GM12878 (cell line): ENCODE data around the gene ZACN.

ENCODE experiments used
- CTCF ChIP-seq, 3 experiments: IDR thresholded peaks in 2 of 3; conservative IDR thresholded peaks in 1 of 3; 2 replicates each; pipeline ENCODE4 v1.5.1; 2011; ENCODE audit warnings: low read depth in 3 of 3, low read length in 3 of 3, mild to moderate bottlenecking in 3 of 3, control low read depth in 2 of 3, moderate library complexity in 2 of 3, inconsistent platforms in 1 of 3, mixed read lengths in 1 of 3; ENCODE audit not compliant: control insufficient read depth in 2 of 3, insufficient read depth in 1 of 3; ENCODE audit errors: extremely low read depth in 1 of 3
- KDM1A ChIP-seq: fragments of 200-600 bp; sonication (generic); IDR thresholded peaks from 2 replicates; pipeline ENCODE4 v1.6.1; 2016; ENCODE audit warnings: borderline replicate concordance
- RELA ChIP-seq: fragments of 450-650 bp; IDR thresholded peaks from 2 replicates; pipeline ENCODE4 v1.8.0; 2014; ENCODE audit warnings: borderline replicate concordance; ENCODE audit not compliant: partially characterized antibody
- RFX5 ChIP-seq: IDR thresholded peaks from 2 replicates; pipeline ENCODE4 v1.6.1; 2011; ENCODE audit warnings: low read depth, low read length, improper control_type of control experiment
- TAF1 ChIP-seq: IDR thresholded peaks from 2 replicates; pipeline ENCODE4 v1.6.1; 2011; ENCODE audit warnings: mild to moderate bottlenecking, low read depth, low read length, borderline replicate concordance
- USF1 ChIP-seq: IDR thresholded peaks from 2 replicates; pipeline ENCODE4 v1.6.1; 2011; ENCODE audit warnings: borderline replicate concordance, low read depth, mild to moderate bottlenecking, moderate library complexity, mixed read lengths, low read length; ENCODE audit not compliant: insufficient read depth; ENCODE audit errors: extremely low read length

GRCh38 chr17:76046064-76046463, 32.9 kb upstream of the ZACN start:
- TF ChIP-seq KDM1A (no peak), CTCF (IDR thresholded peaks at IDR 0.05 in 2 of 3, conservative IDR thresholded peaks at IDR 0.05 in 1 of 3; ENCODE audit: control insufficient read depth in 2 of 3, extremely low read depth in 1 of 3, insufficient read depth in 1 of 3, low read depth in 3 of 3, low read length in 3 of 3) (no peak), RFX5 (no peak), TAF1 (no peak), USF1 (no peak), RELA (no peak)
